Epidermal melanocyte (primary cell): Measurements from ENCODE around the gene UBE2D4.
A peak's percentile ranks its signal among the peaks of the same experiment; 100 is the strongest.
"Not testable (repeated sequence)": the region's sequence is repeated elsewhere in the genome, so short reads cannot be mapped to it uniquely, and the experiment has no call there.

ENCODE experiments used
- DNase-seq: peaks from one replicate; pipeline ENCODE4 v3.0.0; 2011; ENCODE audit warnings: low spot score; ENCODE audit not compliant: insufficient read length

Gene UBE2D4

GRCh38 chr7:43925984-43926797, at the start of gene UBE2D4:
TSS of gene UBE2D4 (plus strand) at chr7:43926436. CDS start at chr7:43926533, 97 bp downstream.
- DNase-seq, result peak; percentile 43

- DNase-seq, result no peak
These were observed 49.1 kb upstream of the UBE2D4 start for GRCh38 chr7:43876976-43877745.

GRCh38 chr7:43877968-43878864, 48.0 kb upstream of the UBE2D4 start:
- DNase-seq, result no peak

GRCh38 chr7:43878867-43879266, 47.4 kb upstream of the UBE2D4 start:
- DNase-seq, result no peak

GRCh38 chr7:43879477-43879876, 46.8 kb upstream of the UBE2D4 start:
- DNase-seq, result no peak

- no peak for DNase-seq
These were observed 45.6 kb upstream of the UBE2D4 start for GRCh38 chr7:43880596-43880995.

GRCh38 chr7:43884209-43884608, 42.0 kb upstream of the UBE2D4 start:
- DNase-seq, result no peak

GRCh38 chr7:43884617-43885016, 41.6 kb upstream of the UBE2D4 start:
- DNase-seq, result no peak

- no peak for DNase-seq
These were observed 37.0 kb upstream of the UBE2D4 start for GRCh38 chr7:43888993-43889945.

- DNase-seq, result no peak
These were observed 35.8 kb upstream of the UBE2D4 start for GRCh38 chr7:43890468-43890867.

- DNase-seq, result no peak
These were observed 34.9 kb upstream of the UBE2D4 start for GRCh38 chr7:43891069-43891955.

GRCh38 chr7:43895847-43896415, 30.3 kb upstream of the UBE2D4 start:
- no peak for DNase-seq

GRCh38 chr7:43898571-43898970, 27.7 kb upstream of the UBE2D4 start:
- not testable (repeated sequence) for DNase-seq

GRCh38 chr7:43902542-43903054, 23.6 kb upstream of the UBE2D4 start:
- no peak for DNase-seq

GRCh38 chr7:43904533-43905208, 21.6 kb upstream of the UBE2D4 start:
- no peak for DNase-seq

- peak; percentile 66 for DNase-seq
These were observed 20.9 kb upstream of the UBE2D4 start for GRCh38 chr7:43905209-43905946.

- DNase-seq, result no peak
These were observed 20.3 kb upstream of the UBE2D4 start for GRCh38 chr7:43905956-43906330.
